ENCODE results near the gene VWA5B1.
"Not testable (repeated sequence)": the region's sequence is repeated elsewhere in the genome, so short reads cannot be mapped to it uniquely, and the experiment has no call there.

VWA5B1 gene, protein sequence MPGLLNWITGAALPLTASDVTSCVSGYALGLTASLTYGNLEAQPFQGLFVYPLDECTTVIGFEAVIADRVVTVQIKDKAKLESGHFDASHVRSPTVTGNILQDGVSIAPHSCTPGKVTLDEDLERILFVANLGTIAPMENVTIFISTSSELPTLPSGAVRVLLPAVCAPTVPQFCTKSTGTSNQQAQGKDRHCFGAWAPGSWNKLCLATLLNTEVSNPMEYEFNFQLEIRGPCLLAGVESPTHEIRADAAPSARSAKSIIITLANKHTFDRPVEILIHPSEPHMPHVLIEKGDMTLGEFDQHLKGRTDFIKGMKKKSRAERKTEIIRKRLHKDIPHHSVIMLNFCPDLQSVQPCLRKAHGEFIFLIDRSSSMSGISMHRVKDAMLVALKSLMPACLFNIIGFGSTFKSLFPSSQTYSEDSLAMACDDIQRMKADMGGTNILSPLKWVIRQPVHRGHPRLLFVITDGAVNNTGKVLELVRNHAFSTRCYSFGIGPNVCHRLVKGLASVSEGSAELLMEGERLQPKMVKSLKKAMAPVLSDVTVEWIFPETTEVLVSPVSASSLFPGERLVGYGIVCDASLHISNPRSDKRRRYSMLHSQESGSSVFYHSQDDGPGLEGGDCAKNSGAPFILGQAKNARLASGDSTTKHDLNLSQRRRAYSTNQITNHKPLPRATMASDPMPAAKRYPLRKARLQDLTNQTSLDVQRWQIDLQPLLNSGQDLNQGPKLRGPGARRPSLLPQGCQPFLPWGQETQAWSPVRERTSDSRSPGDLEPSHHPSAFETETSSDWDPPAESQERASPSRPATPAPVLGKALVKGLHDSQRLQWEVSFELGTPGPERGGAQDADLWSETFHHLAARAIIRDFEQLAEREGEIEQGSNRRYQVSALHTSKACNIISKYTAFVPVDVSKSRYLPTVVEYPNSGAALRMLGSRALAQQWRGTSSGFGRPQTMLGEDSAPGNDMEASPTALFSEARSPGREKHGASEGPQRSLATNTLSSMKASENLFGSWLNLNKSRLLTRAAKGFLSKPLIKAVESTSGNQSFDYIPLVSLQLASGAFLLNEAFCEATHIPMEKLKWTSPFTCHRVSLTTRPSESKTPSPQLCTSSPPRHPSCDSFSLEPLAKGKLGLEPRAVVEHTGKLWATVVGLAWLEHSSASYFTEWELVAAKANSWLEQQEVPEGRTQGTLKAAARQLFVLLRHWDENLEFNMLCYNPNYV

DNA sequence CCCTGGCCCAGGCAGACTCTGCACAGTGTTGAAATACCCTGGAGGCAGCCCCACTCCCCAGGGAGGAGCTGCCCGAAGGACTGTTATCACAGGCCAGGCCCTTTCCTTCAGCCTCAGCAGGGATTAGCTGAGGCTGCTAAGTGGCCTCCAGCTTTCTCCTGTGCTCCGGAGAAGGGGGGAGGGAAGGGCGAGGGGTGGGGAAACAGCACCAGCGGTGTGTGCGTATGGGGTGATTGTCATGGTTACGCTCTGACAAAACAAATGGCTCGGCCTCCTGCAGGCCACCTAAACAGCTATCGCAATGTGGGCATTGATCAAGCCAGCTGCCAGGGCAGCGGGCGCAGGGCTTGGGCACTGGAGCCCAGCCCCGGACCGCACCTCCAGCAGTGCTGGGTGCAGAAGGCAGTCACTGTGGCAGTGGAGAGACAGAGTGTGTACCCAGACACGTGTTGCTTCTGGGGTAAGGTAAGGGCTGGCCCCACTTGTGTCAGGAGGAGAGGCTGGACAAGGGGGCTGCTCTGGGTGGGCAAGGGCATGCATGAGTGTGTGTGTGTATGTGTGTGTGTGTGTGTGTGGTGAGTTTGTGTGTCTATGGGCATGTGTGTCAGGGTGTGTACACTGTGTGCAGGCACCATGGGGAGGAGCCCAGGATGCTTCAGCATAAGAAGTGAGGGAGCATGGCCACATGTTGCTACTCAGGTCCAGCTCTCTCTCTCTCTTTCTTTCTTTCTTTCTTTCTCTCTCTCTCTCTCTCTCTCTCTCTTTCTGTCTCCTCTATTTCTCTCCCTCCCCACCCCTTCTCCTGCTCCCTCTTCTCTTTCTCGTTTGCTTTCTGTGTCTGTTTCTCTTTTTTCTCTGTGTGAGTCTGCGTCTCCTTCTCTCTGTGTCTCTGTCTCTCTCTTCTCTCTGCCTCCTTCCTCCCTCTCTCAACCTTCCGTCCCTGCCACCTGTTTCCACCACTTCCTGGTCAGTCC lies at the start of gene VWA5B1:
Gene VWA5B1, plus strand, starts transcription at position 252 of the 974 bp plus-strand sequence. CDS start 19,727 bp downstream, outside the sequence.
- DNase-seq, result no peak

DNA sequence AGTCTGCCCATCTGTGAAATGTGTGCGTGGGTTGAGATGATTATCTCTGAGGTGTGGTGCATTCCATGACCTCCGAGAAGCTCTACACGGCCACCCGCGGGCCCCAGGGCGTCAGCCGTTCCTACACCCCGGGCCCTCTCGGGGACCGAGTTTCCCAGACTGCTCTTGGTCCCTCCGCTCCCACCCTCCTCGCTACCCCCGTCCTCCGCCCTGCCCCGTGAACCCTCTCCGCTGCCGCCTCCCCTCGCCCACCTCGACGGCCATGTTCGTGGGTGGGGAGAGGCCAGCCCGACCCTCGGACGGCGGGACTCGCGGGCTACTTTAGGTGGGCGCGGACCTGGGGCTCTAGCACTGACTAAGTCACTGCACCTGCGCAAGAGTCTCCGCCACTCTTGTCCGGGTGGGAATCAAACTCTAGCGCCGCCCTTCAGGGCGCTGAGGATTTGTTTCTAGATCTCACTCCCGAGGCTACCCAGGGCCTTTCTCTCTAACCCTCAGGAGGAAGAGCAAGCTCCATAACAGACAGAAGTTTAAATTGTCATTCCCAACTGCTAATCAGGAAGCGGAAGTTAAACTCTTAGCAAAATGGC lies 47.7 kb upstream of the VWA5B1 start:
- no peak for DNase-seq

DNA sequence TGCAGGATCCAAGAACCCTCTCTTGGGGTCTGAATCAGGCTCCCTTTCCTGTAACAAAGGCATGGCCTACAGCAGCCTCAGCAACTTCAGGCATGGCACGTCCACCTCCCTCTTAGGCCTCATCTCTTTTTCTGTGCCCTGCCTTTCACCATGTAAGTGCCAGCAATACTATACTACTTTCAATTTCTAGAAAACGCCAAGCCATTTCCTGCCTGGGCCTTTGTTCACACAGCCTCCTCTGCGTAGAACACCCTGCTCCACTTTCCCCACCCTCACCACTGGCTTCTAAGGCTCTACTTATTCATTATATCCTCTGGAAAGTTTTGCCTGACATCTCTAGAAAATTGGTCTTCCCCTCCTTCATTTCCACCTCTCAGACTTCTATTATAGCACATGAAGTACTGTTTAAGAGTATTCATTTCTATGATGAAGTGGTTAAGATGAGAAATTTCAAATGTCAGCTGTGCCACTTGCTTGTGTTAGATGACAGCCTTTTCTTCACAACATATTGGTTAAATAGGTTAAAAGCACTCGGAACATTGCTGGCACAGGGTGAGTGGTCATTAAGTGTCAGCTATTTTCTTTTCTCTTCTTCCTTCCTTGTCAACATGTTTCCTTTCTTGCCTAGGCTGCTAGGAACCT lies 41.6 kb upstream of the VWA5B1 start:
- DNase-seq, result peak in 3 of 6 experiments; percentile 44 to 54 (median 47)

DNA sequence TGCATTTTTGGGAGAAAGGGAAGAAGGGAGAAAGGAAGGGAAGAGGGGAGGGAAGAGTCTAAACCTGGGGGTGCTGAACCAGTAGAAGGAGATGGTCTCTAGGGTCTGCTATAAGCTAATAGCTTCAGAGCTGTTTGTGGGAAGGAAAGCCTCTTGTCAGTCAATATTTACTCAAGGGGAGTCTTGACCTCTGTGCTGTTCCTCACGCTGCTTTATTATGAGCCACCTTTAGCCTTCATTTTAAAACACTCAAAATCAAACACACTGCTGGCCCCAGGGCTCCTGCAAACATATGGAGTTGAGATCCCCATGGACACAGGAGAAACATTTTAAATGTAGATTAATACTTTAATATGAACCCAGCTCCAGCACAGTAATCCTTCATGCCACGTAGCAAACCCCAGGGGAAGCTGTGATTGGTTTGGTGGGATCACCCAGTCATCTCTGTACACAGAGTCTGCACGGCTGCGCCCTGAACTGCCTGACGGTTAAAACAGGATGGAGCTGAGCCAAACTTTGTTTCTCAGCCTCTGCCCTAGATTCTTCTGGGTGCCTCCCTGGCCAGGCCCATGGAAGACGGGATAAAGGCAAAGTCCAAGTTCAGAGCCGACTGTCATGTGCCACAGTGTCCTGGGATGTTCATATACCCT lies 40.2 kb upstream of the VWA5B1 start:
- no peak for DNase-seq

DNA sequence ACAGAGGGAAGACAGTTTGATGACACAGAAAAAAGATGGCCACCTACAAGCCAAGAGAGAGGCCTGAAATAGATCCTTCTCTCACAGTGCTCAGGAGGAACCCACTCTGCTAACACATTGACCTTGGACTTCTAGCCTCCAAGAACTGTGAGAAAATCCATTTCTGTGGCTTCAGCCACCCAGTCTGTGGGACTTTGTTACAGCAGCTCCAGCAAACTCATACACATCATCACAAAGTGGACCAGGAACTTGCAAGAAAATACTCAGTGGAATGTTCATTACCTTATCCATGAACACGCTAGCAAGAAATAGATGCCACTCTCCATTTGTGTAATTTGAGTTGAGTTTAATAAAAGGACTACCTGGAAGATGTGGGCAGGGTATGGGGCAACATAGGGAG lies 38.1 kb upstream of the VWA5B1 start:
- DNase-seq, result no peak

DNA sequence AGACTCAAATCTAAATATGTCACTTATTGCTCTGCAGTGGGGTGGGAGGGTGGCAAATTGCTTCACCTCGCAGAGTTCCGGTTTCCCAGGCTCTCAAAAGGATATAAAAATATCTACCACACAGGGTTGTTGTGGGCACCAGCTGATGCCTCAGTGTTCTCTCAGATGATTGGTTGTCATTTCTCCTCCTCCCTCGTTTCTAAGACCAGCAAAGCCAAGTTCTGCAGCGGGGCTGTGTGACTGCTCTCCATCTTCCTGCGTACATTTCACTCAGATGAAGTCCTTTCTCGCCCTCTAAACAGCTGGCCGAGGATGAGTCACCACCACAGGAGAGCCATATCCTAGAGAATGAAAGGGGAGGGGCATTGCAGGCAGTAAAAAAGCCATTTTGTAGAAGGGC lies 35.0 kb upstream of the VWA5B1 start:
- no peak for DNase-seq

DNA sequence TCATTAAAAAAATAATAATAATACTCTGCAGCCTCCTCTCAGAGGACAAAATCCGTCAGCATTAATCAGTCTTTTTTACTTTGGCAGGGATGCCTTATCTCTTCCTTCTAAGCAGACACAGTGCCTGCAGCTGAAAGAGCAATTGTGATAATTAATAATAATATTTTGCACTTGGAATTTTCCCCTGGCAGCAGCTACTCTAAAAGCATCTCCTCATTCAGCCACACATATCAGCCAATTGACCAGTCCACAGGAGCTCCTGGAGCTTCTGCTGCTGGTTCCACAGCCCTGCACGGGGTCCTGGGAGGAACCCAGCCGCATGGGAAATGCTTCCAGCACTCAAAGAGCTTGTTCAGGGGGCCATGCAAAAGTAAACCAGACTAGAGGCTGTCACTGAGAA lies 31.0 kb upstream of the VWA5B1 start:
- DNase-seq, result no peak

DNA sequence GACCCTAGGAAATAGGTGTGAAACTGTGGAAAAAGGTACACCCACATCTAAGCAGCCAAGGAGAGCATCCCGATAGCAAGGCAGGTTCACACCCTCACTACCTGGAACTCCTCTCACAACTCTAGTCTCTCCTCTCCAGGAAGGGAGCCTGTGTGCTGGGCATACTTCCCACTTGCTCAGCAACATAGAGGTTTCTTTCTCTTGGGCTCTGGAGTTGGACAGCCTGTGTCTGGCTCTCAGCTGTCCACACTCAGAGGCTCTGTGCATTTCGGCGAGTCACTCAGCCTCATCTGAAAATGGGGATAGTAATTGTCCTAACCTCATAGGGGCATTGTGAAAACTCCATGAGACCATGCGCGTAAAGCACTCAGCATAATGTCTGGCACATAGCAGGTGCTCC lies 29.6 kb upstream of the VWA5B1 start:
- no peak for DNase-seq

DNA sequence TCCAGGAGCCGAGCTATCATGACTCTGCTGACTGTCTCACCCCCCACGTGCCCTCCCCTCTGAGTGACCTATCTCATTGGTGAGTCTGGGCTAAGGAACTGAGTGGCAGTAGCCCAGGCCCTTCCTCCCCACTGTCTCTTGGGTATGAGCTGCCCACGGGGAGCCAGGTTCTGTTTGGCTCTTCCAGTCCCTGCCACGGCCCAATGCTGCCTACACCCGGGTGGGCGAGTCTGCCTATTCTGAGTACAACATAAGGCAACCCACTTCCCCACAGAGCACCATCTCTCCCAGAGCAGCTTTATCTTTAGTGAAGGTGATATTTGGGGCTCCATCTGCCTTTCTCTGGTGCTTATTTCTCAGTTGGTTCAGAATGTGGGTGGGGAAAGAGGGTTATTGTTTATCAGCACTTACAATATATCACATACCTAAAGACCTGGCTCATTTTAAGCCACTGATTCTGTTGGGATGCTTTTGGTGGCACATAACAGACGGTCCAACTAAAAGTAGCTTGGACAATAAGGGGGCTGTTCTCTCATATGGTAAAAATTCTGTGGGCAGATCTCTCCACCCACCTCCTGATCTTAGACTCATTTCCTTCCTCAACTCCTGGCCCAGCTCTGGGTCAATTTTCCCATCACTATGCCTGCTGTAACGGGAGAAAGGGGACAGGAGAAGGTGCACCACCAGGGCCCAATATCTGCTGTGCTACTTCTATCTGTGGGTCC lies 27.7 kb upstream of the VWA5B1 start:
- DNase-seq, result no peak

DNA sequence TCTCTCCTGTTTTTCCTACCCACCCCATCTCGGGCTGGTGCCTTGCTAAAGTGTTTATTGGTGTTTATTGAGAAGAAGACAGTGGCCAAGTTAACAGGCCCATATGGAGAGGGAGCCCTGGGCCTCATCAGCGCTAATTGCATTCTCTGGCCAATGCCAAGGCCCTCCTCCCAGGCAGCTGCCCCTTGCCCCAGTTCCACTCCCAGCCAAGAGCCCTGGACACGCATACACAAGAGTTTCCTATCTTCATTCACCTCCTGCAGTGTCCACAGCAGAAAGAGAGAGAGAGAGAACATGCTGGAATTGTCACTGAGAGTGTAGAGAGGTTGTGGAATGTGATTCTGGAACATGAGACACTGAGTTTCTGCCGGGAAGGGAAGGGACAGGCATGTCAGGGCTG lies 25.4 kb upstream of the VWA5B1 start:
- DNase-seq, result no peak

DNA sequence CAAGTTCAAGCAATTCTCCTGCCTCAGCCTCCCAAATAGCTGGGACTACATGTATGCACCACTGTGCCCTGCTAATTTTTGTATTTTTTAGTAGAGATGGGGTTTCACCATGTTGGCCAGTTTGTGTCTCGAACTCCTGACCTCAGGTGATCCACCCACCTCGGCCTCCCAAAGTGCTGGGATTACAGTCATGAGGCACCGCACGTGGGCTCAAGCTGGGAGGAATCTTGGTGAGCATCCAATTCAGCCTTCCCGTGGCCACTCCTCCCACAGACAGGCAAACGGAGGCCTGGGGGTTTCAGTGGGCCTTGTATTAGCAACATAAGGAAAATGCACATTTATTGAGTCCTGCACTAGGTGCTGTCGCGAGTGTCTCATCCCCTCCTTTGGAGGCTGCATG lies 24.5 kb upstream of the VWA5B1 start:
- no peak for DNase-seq

DNA sequence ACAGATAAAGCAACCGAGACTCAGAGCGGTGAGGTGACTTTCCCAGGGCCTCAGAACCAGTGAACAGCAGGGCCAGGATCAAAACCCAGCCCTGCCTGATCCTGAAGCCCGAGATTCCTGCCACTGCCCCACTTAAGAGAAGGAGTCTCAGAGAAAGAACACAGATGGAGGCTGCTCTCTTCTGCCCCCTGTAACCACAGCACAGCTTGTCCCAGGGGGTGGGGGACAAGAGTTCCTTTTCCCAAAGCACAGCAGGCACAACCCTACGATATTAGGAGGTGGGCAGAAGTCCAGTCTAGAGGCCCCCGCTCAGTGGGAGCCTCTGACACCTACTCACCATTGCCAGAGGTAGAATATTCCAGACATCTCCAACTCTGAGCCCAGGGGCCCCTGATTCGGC lies 24.0 kb upstream of the VWA5B1 start:
- DNase-seq, result no peak

DNA sequence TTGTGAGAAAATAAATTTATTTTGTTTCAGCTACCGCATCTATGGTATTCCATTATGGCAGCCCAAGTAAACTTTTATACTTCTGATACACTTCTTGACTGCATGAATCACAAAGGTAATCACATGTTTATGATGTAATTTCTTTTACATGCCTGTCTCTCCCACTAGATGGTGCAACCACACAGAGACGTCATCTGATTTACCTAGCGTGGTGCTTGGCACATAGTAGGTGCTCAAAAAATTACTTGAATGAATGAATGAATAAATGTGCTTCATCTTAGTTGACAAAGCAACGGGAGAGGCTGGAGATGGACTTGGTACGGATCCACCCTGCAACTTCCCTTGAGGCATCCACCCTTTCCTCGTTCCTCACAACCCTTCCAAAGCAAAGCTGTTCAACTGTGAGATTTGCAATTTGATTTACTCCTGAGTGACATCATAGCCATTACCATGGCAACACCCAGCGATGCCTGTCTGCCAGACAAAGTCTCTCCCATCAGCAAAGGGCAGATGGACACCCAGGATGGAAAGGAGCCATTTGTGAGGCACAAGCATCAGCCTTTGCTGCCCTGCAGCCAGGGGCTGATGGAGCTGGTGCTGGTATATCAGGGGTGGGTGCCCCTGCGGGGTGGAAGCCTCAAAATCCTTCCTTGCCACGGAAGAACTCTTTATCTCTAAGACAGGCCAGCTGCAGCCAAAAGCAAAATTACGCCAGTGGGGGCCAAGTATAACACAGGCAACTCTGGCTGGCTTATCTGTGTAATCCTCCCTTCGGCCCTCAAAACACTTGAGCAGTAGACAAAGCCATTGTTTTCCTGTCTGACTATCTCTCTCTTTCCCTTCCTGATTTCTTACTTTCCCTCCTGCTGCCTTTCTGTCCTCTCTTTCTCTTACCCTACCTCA lies 18.9 kb upstream of the VWA5B1 start:
- no peak for DNase-seq

DNA sequence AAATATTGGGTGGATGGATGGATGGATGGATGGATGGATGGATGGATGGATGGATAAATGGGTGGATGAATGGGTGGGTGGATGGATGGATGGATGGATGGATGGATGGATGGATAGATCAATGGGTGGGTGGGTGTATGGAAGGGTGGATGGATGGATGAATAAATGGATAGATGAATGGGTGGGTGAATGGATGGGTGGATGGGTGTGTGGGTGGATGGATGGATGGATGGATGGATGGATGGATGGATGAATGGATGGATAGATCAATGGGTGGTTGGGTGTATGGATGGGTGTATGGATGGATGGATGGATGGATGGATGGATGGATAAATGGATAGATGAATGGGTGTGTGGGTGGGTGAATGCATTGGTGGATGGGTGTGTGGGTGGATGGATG lies 17.0 kb upstream of the VWA5B1 start:
- not testable (repeated sequence) for DNase-seq

DNA sequence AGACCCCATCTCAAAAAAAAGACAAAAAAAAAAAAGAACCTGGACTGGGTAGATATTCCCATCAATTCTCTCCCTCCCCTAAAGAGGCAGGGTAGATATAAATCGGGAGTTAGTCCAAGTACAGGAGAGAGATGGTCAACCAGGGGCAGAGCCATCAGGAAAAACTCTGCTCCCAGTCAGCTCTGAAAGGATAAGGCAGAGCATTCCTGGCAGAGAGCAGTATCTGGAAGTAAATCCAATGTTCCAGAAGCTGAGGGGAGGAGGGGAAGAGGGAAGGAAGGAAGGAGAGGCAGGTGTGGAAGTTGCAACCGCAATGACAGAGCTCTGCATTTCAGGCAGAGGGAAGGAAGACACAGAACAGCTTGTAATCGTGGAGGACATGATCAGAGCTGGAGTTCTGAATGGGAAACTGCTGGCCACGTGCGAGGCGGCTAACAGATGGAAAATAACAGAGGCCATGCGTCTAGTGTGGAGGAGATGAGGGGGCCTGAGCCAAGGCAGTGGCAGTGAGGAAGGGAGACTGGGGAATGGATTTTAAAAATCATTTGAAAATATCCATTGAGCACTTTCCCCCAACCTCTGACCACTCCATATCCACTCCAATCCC lies 15.3 kb upstream of the VWA5B1 start:
- DNase-seq, result no peak

DNA sequence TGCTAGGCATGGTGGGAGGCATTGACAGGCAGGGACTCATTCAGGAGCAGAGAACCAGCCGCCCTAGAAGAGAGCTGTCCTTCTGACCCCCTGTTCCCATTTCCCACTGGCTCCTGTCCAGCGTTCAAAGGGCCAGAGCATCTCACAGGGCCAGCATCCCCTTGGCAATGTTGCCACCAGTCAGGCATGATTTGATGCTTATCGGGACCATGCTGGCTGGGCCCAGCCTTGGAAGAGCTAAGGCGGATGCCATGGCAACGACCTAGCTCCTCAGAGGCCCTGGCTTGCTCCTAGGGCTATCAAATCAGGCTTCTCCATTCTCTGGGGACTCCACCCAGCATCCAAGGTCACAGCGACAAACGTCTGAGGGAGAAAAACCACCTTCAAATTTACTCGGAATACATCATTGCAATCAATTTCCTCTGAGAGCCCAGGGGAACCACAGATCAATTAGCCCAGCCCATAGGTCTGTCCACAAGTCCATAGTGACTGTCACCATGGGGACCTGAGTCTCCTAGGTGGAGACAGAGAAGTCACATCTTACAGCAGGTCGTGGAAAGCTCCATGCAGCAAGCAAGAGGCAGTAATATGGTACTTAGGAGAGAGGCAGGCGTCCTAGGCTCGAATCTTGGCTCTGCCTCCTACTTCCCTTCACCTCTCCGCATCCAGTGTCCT lies 14.1 kb upstream of the VWA5B1 start:
- DNase-seq, result no peak

DNA sequence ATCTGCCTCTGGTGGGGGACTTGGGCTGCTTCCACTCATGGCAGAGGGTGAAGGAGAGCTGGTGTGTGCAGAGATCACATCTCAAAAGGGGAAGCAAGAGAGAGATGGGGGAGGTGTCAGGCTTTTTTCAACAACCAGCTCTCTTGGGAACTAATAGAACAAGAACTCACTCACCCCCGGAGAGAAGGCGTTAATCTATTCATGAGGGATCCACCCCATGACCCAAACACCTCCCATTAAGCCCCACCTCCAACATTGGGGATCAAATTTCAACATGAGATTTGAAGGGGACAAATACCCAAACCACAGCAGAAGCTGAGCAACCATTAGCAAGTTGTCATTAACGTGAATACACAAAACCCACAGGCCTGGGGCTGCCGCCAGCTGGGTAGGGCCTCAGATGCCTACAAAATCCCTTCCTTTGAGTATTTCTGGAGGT lies 12.0 kb upstream of the VWA5B1 start:
- DNase-seq, result no peak

DNA sequence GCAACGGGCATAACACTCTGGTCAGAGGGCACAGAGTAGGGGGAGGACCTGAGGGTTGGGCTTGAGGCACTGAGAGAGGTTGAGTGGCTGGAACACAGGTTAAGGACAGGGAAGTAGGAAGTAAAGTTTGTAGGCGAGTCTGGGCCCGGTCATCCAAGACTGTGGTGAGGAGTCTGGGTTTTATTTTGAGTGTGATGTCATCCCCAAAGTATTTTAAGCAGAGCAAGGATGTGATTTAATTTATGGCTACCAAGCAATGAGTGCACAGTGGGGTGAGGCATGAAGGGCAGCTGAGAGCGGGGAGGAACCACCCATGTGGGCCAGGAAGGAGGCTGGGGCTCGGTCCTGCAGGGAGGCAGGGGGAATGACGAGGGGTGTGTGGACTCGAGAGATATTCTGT lies 11.2 kb upstream of the VWA5B1 start:
- DNase-seq, result no peak

Measured in stimulated activated naive CD4-positive, alpha-beta T cell (primary cell).